HG02981 (cell line): Measurements from ENCODE around the gene PRRT4.
A peak's percentile ranks its signal among the peaks of the same experiment; 100 is the strongest.

Experiments used
- ATAC-seq: cut with Tn5 transposase; IDR thresholded peaks from one replicate; pipeline ENCODE4 v1.9.1; 2021; ENCODE audit warnings: mild to moderate bottlenecking, moderate library complexity; ENCODE audit not compliant: unreplicated experiment

The PRRT4 gene

GRCh38 chr7:128350708-128351295 is 10.7 kb downstream of the PRRT4 start:
- no peak for ATAC-seq

- ATAC-seq = no peak
Measured at GRCh38 chr7:128349466-128349825, 12.0 kb downstream of the PRRT4 start.

DNA sequence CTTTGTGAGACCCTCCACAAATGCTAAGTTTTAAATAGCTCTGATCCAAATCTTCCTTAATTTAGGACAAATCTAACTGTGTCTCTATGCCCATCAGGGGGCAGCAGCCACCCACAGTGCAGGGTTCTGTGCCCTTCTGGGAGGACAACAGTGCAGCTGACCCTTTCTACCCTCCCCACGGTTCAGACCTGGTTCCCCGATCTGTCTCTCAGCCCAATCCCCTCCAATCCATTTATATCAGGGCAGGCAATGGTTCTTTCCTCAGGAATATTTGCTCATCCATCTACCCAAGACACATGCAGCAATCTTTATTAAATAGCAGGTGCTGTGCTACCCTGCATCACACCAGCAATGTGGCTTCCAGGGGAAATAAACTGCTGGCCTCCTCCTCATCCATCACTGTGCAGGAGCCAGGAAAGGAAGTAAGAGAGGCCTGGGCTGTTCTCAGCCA is 13.8 kb downstream of the PRRT4 start:
- ATAC-seq = no peak

- no peak for ATAC-seq
Measured at GRCh38 chr7:128344431-128344774, 17.1 kb downstream of the PRRT4 start.

DNA sequence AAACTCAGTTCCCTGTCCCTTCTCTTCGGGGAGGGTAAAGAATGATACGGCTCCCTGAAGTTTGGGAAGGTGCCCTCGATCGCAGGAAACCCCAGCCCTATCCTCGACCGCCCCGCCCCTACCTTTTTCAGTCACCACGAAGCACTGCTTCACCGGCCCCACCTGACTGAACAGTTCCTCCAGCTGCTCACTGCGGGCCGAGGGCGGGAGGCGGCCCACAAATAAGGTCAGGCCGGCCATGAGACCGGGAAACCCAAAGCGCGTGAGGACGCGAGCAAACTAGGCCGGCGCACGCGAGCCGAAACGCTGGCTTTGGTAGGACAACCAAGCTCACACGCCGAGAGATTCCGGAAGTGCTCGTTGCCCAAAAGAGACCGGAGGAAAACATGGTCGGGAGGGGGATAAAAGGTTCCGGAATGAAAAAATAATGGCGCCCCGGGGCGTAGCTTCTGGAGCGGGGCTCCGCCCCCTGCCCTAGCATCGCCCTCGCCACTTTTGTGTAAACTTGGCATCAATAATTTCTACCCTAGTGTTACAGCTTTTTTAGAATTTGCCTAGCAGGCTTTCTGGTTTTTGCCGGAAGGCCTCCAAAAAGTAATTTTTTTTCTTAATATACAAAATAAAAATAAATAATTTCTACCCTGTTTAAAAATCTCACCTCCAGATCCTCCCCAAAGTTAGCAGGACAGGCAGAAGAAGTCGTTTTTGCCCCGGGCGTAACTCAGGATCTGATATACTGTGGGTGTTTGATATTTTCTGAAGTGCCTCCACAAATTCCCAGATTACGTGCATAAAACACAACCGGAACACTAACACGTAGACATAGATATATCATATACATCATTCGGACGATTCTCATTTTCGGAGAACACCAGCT is 17.7 kb downstream of the PRRT4 start, which contains the start of gene RBM28:
RBM28 (minus strand) TSS at position 355 of the 877 bp plus-strand sequence; CDS start at position 240, 115 bp downstream.
- peak; percentile 92 for ATAC-seq

GRCh38 chr7:128341733-128342132 is 19.8 kb downstream of the PRRT4 start:
- ATAC-seq = no peak

GRCh38 chr7:128335730-128336129 is 25.8 kb downstream of the PRRT4 start:
- ATAC-seq = no peak

DNA sequence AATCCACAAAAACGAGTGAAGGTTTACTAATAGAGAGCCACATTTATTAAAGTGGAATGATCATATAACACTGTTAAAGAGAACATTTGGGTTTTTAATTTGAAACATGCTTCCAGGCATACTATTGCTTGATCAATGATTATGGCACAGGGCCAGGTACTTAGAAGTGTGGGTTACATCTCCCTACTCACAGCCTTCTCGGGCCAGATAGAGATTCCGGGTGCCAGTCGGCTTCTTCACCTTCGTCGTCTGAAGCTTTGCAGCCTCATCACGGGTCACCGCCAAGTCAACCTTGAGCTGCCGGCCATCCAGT is 37.2 kb downstream of the PRRT4 start:
- no peak for ATAC-seq

DNA sequence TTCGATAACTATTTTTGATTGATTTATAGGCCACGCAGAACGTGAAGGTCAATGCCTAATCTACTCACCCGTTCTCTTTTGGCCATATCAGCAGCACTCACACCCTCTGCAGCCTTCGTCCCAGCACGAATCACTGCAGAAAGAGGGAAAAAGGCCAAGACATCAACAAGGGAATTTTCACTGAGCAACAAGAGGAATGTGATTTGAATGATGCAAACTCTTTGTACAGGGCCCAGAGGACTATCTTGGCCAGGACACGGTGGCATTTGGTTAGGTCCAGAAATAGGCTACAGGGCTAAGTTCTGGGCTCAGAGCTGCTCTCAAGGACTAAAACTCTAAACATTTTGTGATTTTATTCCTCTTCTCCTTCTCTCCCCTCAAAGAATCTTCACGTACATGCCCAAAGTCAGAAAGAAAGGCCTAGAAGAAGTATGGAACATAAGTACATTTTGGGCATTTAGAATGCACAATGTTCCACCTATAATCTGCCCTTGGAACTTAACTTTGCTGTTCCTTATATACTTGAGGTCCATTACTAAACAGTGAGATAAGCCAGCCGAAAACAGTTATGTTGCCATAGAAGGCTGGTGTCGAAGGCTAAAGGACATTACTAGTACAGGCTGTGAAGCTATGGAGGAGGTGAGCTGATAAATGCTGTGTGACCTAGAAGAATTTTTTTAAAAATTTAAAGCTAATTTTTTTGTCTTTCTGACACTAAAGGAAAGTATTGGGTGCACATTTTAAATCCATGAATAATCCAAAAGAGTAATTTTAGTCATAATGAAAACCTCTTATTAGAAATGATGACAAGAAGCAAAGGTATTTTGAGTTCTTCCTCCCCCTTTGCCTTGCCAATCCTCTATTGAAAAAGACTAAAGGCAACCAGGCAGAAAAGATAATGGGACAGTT is 37.8 kb downstream of the PRRT4 start:
- no peak for ATAC-seq

- no peak for ATAC-seq
Measured at GRCh38 chr7:128323040-128323439, 38.5 kb downstream of the PRRT4 start.

- ATAC-seq = no peak
Measured at GRCh38 chr7:128322040-128322643, 39.3 kb downstream of the PRRT4 start.

- ATAC-seq = no peak
Measured at GRCh38 chr7:128321044-128321422, 40.5 kb downstream of the PRRT4 start.

DNA sequence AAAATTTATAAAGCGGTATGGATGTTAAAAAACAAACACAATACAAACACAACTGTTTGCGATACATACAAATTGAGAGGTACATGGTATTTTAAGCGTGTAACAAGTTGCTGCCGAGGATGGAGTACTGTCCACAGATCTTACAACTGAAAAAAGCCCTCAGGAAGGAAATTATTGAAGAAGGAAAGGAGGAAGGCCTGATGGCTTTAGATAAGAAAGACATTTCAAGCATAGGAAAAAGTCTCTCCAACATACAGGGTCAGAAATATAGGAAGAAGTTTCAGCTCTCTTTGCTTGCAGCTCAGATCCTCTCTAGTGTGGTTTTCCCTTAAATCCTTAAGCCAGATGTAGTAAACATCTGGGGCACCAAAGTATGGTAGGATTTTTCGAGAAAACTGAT is 42.8 kb downstream of the PRRT4 start:
- ATAC-seq = no peak

DNA sequence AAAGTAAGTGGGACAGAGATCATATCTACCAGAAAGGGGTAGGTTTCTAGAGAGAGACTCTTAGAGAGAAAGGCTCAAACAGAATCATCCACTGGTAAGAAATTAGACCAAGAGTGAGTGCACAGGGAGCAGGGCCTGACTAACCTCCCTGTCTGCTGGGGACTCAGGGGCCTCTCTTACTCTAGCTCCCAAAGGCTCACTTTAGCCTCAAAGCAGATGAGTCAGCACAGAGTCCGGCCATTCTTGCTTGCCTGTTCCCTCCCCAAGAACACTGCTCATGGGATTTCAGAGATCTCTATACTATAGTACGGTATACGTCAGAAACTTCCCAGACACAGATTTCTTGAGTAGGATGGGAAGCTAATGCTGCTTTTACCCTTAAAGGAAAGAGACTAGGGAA is 50.5 kb downstream of the PRRT4 start:
- no peak for ATAC-seq

DNA sequence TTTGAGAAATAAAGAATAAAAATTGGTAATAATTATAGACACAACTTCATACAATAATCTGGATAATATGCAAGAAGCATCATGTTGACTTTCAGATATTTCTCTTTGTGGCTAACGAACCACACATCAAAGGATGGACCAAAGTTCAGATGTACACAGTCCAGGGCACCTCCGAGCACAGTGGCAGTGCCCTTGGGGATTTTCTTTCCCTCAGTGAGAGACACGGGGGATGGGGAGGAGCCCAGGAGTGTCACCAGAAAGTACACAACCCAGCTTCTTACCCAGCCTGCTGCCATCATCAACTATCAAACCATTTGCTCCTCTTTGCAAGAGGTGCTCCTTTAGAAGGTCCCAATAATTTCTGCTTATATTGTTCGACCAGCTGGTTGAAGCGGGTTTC is 51.0 kb downstream of the PRRT4 start:
- no peak for ATAC-seq

DNA sequence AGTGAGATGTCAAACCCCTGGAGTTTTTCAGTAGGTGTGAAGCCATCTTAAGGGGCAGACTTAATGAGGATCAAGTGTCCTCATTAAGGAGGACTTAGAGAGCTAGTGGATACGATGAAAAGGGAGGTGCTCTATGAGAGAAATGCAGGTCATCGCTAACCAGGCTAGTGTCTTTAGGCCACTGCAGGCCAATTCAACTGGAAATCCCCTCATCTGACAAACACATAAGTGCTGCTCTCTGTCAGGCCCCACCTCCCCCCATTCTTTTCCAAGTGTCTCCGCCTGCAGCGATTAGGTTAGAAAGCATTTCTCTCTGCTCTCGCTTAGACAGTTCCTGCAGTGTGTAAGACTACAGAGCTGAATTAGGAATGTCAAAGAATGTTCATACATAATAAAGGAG is 51.5 kb downstream of the PRRT4 start:
- no peak for ATAC-seq

DNA sequence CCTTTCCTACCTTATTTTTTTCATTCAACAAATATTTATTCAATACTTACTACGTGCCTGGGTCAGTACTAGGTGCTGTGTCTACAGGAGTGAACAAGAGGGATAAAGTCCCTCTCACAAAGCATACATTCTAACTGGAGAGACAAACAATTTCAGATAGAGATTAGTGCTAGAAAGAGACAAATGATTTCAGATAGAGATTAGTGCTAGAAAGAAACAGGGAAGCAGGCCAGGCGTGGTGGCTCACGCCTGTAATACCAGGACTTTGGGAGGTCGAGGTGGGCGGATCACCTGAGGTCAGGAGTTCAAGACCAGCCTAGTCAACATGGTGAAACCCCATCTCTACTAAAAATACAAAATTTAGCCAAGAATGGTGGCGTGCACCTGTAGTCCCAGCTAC is 52.4 kb downstream of the PRRT4 start:
- ATAC-seq = no peak

DNA sequence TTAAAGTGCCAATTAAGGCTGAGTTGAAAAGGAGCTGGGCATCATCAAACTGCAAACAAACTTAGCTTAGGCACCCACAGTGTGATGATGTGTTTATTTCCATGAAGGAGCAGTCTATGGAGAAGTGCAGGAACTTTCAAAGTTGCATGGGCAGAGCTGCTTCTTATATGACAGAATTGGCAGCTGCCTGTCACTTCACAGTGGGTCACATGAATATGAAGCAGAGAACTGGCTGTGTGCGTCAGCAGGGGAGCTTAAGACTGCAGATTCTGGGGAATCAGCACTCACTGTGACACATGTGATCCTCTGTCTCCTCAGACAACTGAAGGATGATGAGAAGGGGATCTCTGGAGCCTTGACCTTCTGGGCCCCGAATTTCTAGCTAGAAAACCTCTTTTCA is 54.4 kb downstream of the PRRT4 start:
- ATAC-seq = no peak

GRCh38 chr7:128304212-128304611 is 57.3 kb downstream of the PRRT4 start:
- no peak for ATAC-seq

- ATAC-seq = no peak
Measured at GRCh38 chr7:128303643-128304042, 57.8 kb downstream of the PRRT4 start.

- no peak for ATAC-seq
Measured at GRCh38 chr7:128303133-128303532, 58.4 kb downstream of the PRRT4 start.
